Type B pancreatic cell (in vitro differentiated cells): ENCODE results near the gene LRRC71. TPM values are rescaled to one million over a fixed set of nuclear protein-coding genes. Genes with fewer than 3 reads are reported as not detected.
A peak's percentile ranks its signal among the peaks of the same experiment; 100 is the strongest.
"Not testable (repeated sequence)": the region's sequence is repeated elsewhere in the genome, so short reads cannot be mapped to it uniquely, and the experiment has no call there.

Experiments used
- DNase-seq: peaks from one replicate; pipeline ENCODE4 v3.0.0; 2021; ENCODE audit warnings: mixed read lengths; ENCODE audit not compliant: unreplicated experiment; ENCODE audit errors: extremely low spot score
- H3K27ac Mint-ChIP-seq: 2 replicates; pipeline ENCODE4 v1.8.0; 2021; ENCODE audit warnings: mild to moderate bottlenecking, mixed read lengths
- H3K27me3 Mint-ChIP-seq: 2 replicates; pipeline ENCODE4 v1.8.0; 2021; ENCODE audit warnings: mixed read lengths
- H3K36me3 Mint-ChIP-seq: 2 replicates; pipeline ENCODE4 v1.8.0; 2021; ENCODE audit warnings: mixed read lengths
- H3K4me1 Mint-ChIP-seq: one replicate; pipeline ENCODE4 v1.8.0; 2021; ENCODE audit warnings: mixed read lengths; ENCODE audit not compliant: unreplicated experiment
- H3K4me3 Mint-ChIP-seq: 2 replicates; pipeline ENCODE4 v1.8.0; 2021; ENCODE audit warnings: mild to moderate bottlenecking, mixed read lengths
- H3K9me3 Mint-ChIP-seq: 2 replicates; pipeline ENCODE4 v1.8.0; 2021; ENCODE audit warnings: mixed read lengths
- total RNA-seq: library from RNA; stranded (reverse); gene quantifications from 2 replicates; pipeline ENCODE4 v1.2.1, GENCODE V29; 2021; ENCODE audit warnings: low replicate concordance
- TF ChIP-seq, protein P1 (sequence below): fragments of 200-600 bp; sonication (generic); conservative IDR thresholded peaks from 2 replicates; pipeline ENCODE4 v1.5.0; 2021; ENCODE audit warnings: antibody characterized with exemption, mild to moderate bottlenecking

The LRRC71 gene
- total RNA-seq, 1 donor from 2014 or later = 0.58 TPM

DNA sequence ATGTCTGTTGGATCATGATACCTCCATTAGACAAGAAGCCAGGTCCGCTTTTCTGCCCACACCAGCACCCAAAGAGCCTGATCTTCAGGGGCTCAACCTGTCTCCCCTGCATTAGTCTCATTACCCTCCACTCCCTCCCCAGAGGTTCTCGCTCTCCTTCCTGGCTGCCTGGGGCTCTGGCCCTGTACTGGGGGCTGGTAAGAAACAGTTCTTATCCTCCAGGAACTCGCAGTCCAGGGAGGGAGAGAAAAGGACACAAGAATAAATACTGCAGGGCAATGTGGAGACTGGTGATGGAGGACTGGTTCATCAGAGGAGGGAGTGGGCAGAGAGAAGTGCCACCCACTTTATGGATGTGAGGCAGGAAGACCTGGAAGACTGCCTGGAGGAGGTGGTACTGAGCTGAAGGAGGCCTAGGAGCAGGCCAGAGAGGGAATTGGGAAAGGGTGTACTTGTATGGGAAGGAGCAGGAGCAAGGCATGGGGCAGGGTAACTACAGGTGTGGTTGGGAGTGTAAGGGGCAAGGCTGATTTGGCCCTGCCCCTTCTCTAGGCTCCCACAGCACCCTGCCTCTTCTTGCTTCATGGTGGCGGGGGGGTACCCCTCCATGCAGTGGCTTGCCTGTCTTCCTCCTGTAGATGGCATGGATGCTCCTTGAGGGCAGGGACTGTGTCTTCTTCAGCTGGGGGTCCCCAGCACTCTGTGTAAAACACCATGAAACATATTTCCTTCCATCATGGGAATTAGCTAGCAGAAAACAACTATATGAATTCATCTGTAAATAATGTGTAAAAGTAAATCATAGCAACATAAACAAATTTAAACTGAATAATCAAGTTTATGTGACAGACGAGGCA is 5.0 kb downstream of the LRRC71 start:
- TF ChIP-seq, protein P1, sequence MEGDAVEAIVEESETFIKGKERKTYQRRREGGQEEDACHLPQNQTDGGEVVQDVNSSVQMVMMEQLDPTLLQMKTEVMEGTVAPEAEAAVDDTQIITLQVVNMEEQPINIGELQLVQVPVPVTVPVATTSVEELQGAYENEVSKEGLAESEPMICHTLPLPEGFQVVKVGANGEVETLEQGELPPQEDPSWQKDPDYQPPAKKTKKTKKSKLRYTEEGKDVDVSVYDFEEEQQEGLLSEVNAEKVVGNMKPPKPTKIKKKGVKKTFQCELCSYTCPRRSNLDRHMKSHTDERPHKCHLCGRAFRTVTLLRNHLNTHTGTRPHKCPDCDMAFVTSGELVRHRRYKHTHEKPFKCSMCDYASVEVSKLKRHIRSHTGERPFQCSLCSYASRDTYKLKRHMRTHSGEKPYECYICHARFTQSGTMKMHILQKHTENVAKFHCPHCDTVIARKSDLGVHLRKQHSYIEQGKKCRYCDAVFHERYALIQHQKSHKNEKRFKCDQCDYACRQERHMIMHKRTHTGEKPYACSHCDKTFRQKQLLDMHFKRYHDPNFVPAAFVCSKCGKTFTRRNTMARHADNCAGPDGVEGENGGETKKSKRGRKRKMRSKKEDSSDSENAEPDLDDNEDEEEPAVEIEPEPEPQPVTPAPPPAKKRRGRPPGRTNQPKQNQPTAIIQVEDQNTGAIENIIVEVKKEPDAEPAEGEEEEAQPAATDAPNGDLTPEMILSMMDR = no peak
- H3K4me3 Mint-ChIP-seq = peak overlapping the region; percentile 50
- H3K27me3 Mint-ChIP-seq = peaks cover 96% of the 10 kb centered on the region
- no peak overlapping the region for H3K27ac Mint-ChIP-seq
- no peaks in the 10 kb centered on the region for H3K9me3 Mint-ChIP-seq
- H3K36me3 Mint-ChIP-seq = no peaks in the 10 kb centered on the region
- no peak for DNase-seq
- H3K4me1 Mint-ChIP-seq = peaks cover 22% of the 10 kb centered on the region

DNA sequence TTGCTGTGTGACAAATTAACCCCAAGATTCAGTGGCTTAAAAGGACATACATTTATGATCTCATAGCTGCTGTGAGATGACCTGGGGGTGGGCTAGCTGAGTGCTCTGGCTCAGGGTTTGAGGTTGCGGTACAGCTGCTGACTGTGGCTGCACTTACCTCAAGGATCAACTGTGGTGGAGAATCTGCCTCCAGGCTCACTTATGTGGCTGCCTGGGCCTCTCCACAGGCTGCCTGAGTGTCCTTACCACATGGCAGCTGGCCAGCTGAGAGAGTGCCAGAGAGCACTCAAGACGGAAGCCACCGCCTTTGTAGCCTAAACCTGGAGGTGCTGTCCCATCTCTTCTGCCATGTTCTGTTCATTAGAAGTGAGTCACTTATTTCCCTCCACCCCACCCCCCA is 5.7 kb downstream of the LRRC71 start:
- TF ChIP-seq, protein P1 = no peak
- DNase-seq = no peak
- Mint-ChIP-seq H3K36me3 (no peaks in the 10 kb centered on the region), H3K9me3 (no peaks in the 10 kb centered on the region), H3K27ac (no peak overlapping the region), H3K4me1 (peaks cover 22% of the 10 kb centered on the region), H3K27me3 (peaks cover 96% of the 10 kb centered on the region), H3K4me3 (peak overlapping the region; percentile 43)

DNA sequence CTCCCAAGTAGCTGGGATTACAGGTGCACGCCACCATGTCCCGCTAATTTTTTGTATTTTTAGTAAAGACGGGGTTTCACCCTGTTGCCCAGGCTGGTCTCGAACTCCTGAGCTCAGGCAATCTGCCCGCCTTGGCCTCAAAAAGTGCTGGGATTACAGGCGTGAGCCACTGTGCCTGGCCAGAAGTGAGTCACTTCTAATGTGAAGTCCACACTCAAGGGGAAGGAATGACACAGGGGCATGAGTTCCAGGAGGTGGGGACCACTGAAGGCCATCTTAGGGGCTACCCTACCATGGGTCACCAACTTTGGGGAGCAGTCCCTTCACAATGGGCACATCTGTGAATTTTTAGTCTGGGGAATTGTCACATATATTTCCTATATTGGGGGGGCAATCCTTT is 6.3 kb downstream of the LRRC71 start:
- DNase-seq, H3K9me3 Mint-ChIP-seq, H3K4me3 Mint-ChIP-seq, H3K36me3 Mint-ChIP-seq, H3K27ac Mint-ChIP-seq: not testable (repeated sequence)
- Mint-ChIP-seq H3K27me3 (peaks cover 96% of the 10 kb centered on the region), H3K4me1 (peaks cover 26% of the 10 kb centered on the region)

DNA sequence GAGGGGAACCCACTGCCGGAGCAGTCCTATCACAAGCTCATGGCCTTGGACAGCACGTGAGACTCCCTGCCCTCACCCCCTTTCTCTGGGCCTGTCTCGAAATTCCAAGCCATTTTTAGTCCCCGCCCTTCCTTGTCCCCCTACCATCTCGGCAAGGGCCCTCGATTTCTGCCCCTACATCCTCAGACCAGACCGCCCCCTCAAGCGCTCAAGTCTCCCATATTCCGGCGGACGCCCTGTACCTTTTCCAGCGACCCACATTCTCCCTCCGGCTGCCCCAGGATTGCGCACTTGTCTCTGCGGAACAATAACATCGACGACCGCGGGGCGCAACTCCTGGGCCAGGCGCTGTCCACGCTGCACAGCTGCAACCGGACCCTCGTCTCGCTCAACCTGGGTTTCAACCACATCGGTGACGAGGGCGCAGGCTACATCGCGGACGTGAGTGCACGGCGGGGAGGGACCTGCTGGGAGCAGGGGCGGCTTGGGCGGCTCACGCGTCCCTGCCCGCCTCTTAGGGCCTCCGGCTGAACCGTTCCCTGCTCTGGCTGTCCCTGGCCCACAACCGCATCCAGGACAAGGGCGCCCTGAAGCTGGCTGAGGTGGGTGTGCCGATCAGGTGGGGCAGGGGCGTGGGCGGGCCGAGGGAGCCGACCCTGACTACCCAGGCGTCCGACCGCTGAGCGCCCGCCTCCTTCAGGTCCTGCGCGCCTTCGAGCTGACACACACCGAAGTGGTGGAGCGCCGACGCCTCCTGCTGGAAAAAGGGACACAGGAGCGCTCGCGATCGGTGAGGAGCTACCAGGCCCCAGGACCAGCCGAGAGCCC is 7.0 kb downstream of the LRRC71 start:
- TF ChIP-seq, protein P1 = peak; percentile 83
- H3K9me3 Mint-ChIP-seq = no peaks in the 10 kb centered on the region
- H3K27me3 Mint-ChIP-seq = peaks cover 88% of the 10 kb centered on the region
- H3K4me1 Mint-ChIP-seq = peaks cover 26% of the 10 kb centered on the region
- no peaks in the 10 kb centered on the region for H3K36me3 Mint-ChIP-seq
- H3K4me3 Mint-ChIP-seq = peak overlapping the region; percentile 78
- H3K27ac Mint-ChIP-seq = peak overlapping the region; percentile 13
- DNase-seq = peak; percentile 84

DNA sequence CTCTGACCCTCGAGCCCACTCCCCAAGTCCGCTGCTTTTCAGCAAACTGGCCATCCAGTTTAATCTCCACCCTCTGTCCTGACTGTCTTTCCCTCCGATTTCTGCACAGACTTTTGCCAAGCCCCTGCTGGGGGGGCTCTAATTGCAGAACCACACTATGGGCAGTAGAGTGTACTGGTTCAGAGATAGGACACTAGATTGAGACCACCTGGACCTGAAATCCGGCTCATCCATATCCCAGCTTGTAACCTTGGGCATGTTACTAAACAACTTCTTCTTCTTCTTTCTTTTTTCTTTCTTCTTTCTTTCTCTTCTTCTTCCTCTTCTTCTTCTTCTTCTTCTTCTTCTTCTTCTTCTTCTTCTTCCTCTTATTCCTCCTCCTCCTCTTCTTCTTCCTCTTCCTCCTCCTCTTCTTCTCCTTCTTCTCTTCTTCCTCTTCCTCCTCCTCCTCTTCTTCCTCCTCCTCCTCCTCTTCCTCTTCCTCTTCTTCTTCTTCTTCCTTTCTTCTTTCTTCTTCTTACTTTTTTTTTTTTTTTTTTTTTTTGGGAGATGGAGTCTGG is 7.7 kb downstream of the LRRC71 start:
- H3K9me3 Mint-ChIP-seq = no peaks in the 10 kb centered on the region
- H3K4me1 Mint-ChIP-seq = peaks cover 30% of the 10 kb centered on the region
- H3K27ac Mint-ChIP-seq = no peak overlapping the region
- H3K36me3 Mint-ChIP-seq = peaks cover 2% of the 10 kb centered on the region
- H3K27me3 Mint-ChIP-seq = peaks cover 86% of the 10 kb centered on the region
- peak overlapping the region; percentile 78 for H3K4me3 Mint-ChIP-seq
- TF ChIP-seq, protein P1 = peak; percentile 14
- DNase-seq = no peak
